Endothelial cell of umbilical vein (primary cell): ENCODE measurements around the gene EXD3. TPM values are rescaled to one million over a fixed set of nuclear protein-coding genes. Genes with fewer than 3 reads are reported as not detected.

Experiments used
- BruUV-seq: library from RNA; stranded (reverse); fragments of 400-500 nt; replicated peaks from 2 replicates; lab custom pipeline; 2021; lab: Mats Ljungman, UMichigan
- CTCF ChIA-PET: fragments of 300-600, 350-600 bp; sonication (Branson Sonifier 250); formaldehyde crosslinking; loops from one replicate; lab custom pipeline; 2021; ENCODE audit warnings: antibody characterized with exemption, inconsistent platforms; lab: Charles Lee
- POLR2A ChIA-PET: fragments of 300-600, 350-600 bp; sonication (Branson Sonifier 250); formaldehyde crosslinking; loops from one replicate; lab custom pipeline; 2021; ENCODE audit warnings: antibody characterized with exemption, inconsistent platforms; lab: Charles Lee
- DNase-seq: peaks from one replicate; pipeline ENCODE4 v3.0.0-alpha.2; 2011; ENCODE audit warnings: low read depth, low spot score
- FAIRE-seq: peaks from 2 replicates; lab custom pipeline; 2011; peaks lifted over from hg19 to GRCh38; lab: Jason Lieb, UNC
- H2AFZ ChIP-seq: 2 replicates; pipeline ENCODE4 v1.6.0; 2012; ENCODE audit warnings: low read depth, low read length, control low read depth, inconsistent platforms
- H3K27ac ChIP-seq: 2 replicates; pipeline ENCODE4 v1.5.1; 2011; ENCODE audit warnings: low read depth, mild to moderate bottlenecking, control low read depth, low read length, moderate library complexity; ENCODE audit not compliant: insufficient read depth
- H3K27me3 ChIP-seq, 2 experiments: 2 replicates each; pipeline versions ENCODE4 v1.6.0 to v1.6.1; 2011; ENCODE audit warnings: low read length in 2 of 2, mixed read lengths in 1 of 2; ENCODE audit not compliant: control insufficient read depth in 2 of 2, insufficient read depth in 2 of 2
- H3K36me3 ChIP-seq, 2 experiments: 2 replicates in 1 of 2; 3 replicates in 1 of 2; pipeline ENCODE4 v1.5.1; 2011; ENCODE audit warnings: low read length in 2 of 2, mild to moderate bottlenecking in 1 of 2, moderate library complexity in 1 of 2; ENCODE audit not compliant: control insufficient read depth in 2 of 2, insufficient read depth in 2 of 2; ENCODE audit errors: extremely low read depth in 1 of 2
- H3K4me1 ChIP-seq: 3 replicates; pipeline ENCODE4 v1.5.1; 2011; ENCODE audit warnings: mild to moderate bottlenecking, low read length; ENCODE audit not compliant: control insufficient read depth, insufficient read depth; ENCODE audit errors: extremely low read depth
- H3K4me2 ChIP-seq: 2 replicates; pipeline ENCODE4 v1.6.1; 2011; ENCODE audit warnings: low read length, control low read depth, mixed read lengths; ENCODE audit not compliant: insufficient read depth
- H3K4me3 ChIP-seq, 3 experiments: fragments of 200-600 bp in 1 of 3; sonication (generic), shearing (Covaris generic) in 1 of 3; replicated peaks in 1 of 3; 2 replicates each; pipeline ENCODE4 v1.5.1; 2011 to 2016; ENCODE audit warnings: control low read depth in 3 of 3, low read length in 3 of 3, mild to moderate bottlenecking in 2 of 3, inconsistent platforms in 1 of 3, low read depth in 1 of 3, moderate library complexity in 1 of 3; ENCODE audit not compliant: insufficient read depth in 1 of 3
- H3K79me2 ChIP-seq: 2 replicates; pipeline ENCODE4 v1.6.0; 2012; ENCODE audit warnings: low read length, inconsistent platforms; ENCODE audit not compliant: control insufficient read depth, insufficient read depth
- H3K9ac ChIP-seq: replicated peaks from 2 replicates; pipeline ENCODE3; 2011; ENCODE audit warnings: low read length, control low read depth; ENCODE audit not compliant: insufficient read depth; ENCODE audit errors: extremely low read depth
- H3K9me1 ChIP-seq: replicated peaks from 3 replicates; pipeline ENCODE4 v1.6.0; 2011; ENCODE audit warnings: mild to moderate bottlenecking, low read length; ENCODE audit not compliant: control insufficient read depth, insufficient read depth; ENCODE audit errors: extremely low read depth
- H3K9me3 ChIP-seq: replicated peaks from 2 replicates; pipeline ENCODE4 v1.5.1; 2012; ENCODE audit warnings: low read length, inconsistent platforms; ENCODE audit not compliant: control insufficient read depth, insufficient read depth
- H4K20me1 ChIP-seq: replicated peaks from 2 replicates; pipeline ENCODE3; 2011; ENCODE audit warnings: mild to moderate bottlenecking, low read length; ENCODE audit not compliant: control insufficient read depth, insufficient read depth; ENCODE audit errors: extremely low read depth
- CTCF ChIP-seq, 2 donors: IDR thresholded peaks; 1 replicate in 1 of 2; 2 replicates in 1 of 2; pipeline ENCODE4 v1.5.1; 2011; ENCODE audit warnings: low read length in 2 of 2, mild to moderate bottlenecking in 2 of 2, moderate library complexity in 2 of 2, control low read depth in 1 of 2, inconsistent platforms in 1 of 2, low read depth in 1 of 2; ENCODE audit not compliant: insufficient read depth in 1 of 2; ENCODE audit errors: extremely low read depth in 1 of 2
- EZH2 ChIP-seq: IDR thresholded peaks from 2 replicates; pipeline ENCODE4 v1.6.1; 2012; ENCODE audit warnings: borderline replicate concordance, low read depth, mild to moderate bottlenecking, moderate library complexity, low read length, inconsistent platforms; ENCODE audit not compliant: severe bottlenecking
- FOS ChIP-seq: IDR thresholded peaks from 2 replicates; pipeline ENCODE4 v1.6.1; 2011; ENCODE audit warnings: mild to moderate bottlenecking, low read length, moderate library complexity, borderline replicate concordance; ENCODE audit not compliant: insufficient read depth
- GATA2 ChIP-seq: IDR thresholded peaks from 2 replicates; pipeline ENCODE4 v1.7.0; 2011; ENCODE audit warnings: low read depth, mild to moderate bottlenecking, moderate library complexity, mixed read lengths, low read length; ENCODE audit not compliant: insufficient read length, insufficient read depth
- JUN ChIP-seq: IDR thresholded peaks from 2 replicates; pipeline ENCODE4 v1.6.1; 2011; ENCODE audit warnings: borderline replicate concordance, low read depth; ENCODE audit not compliant: insufficient read length, insufficient read depth
- MAX ChIP-seq: IDR thresholded peaks from 2 replicates; pipeline ENCODE4 v1.6.1; 2011; ENCODE audit not compliant: insufficient read depth, insufficient read length
- MYC ChIP-seq: IDR thresholded peaks from one replicate; pipeline ENCODE4 v1.6.1; 2011; ENCODE audit warnings: mild to moderate bottlenecking, low read depth, low read length
- POLR2A ChIP-seq: IDR thresholded peaks from 2 replicates; pipeline ENCODE4 v1.6.1; 2012; ENCODE audit warnings: low read depth, mild to moderate bottlenecking, control low read depth, low read length
- POLR2AphosphoS5 ChIP-seq: IDR thresholded peaks from 2 replicates; pipeline ENCODE4 v1.6.1; 2012; ENCODE audit warnings: low read depth, mild to moderate bottlenecking, control low read depth, low read length, moderate library complexity; ENCODE audit not compliant: insufficient read depth
- dilution Hi-C: fragments of 300-500 bp; cut with MboI; formaldehyde crosslinking; loops from one replicate; pipeline ENCODE4 v1.15.0; 2019; ENCODE audit warnings: low sequenced_read_pairs; ENCODE audit not compliant: extremely low pct_ligation_motif_present
- intact Hi-C: fragments of 100-400 bp; cut with micrococcal nuclease; formaldehyde crosslinking; loops from one replicate; pipeline ENCODE4 v1.10.0; 2022
- polyA plus RNA-seq, 4 experiments: library from polyadenylated mRNA; depleted of rRNA in 3 of 4; stranded (reverse) in 3 of 4; unstranded in 1 of 4; fragments of >200 nt; gene quantifications; 2 replicates each; pipeline versions ENCODE4 v1.2.1 to v1.2.3, GENCODE V29; 2011 to 2012; ENCODE audit warnings: missing spikeins in 1 of 4
- total RNA-seq: library from RNA; stranded (reverse); gene quantifications from 2 replicates; pipeline ENCODE4 v1.2.3, GENCODE V29; 2021

EXD3 gene
- total and polyA plus RNA-seq, 2 donors (not counting 3 experiments of a cell fraction or from before 2014, with no cell fraction given) = 17.7 to 30.3 TPM

GRCh38 chr9:137371946-137372651 lies 50.9 kb downstream of the EXD3 start:
- dilution Hi-C loops = no loop called here
- Histone ChIP-seq H3K4me1 (no peaks in the 10 kb centered on the region), H3K9me1 (no peaks in the 10 kb centered on the region), H3K9ac (no peak overlapping the region), H4K20me1 (no peaks in the 10 kb centered on the region), H3K79me2 (no peaks in the 10 kb centered on the region), H3K27me3 (no peaks in the 10 kb centered on the region), H3K27ac (no peak overlapping the region), H3K4me3 (no peak overlapping the region), H3K36me3 (no peaks in the 10 kb centered on the region), H3K4me2 (no peak overlapping the region), H2AFZ (no peak overlapping the region), H3K9me3 (no peaks in the 10 kb centered on the region)
- no peak for TF ChIP-seq CTCF (IDR thresholded peaks at IDR 0.05; ENCODE audit: extremely low read depth in 1 of 2, insufficient read depth in 1 of 2, low read depth in 1 of 2, low read length in 2 of 2)
- TF ChIP-seq EZH2 = no peak
- no peak for TF ChIP-seq FOS
- TF ChIP-seq JUN = no peak
- TF ChIP-seq MYC = no peak
- TF ChIP-seq GATA2 = no peak
- TF ChIP-seq POLR2A = no peak
- TF ChIP-seq POLR2AphosphoS5 = no peak
- TF ChIP-seq MAX = no peak
- CTCF ChIA-PET = no interaction called here
- POLR2A ChIA-PET = no interaction called here
- intact Hi-C loops = no loop called here
- no TSS peak for BruUV-seq
- DNase-seq (no peak), FAIRE-seq (no peak)
